IPS-15b (cell line): Measurements from ENCODE around the gene C10orf62.
"Not testable (repeated sequence)": the region's sequence is repeated elsewhere in the genome, so short reads cannot be mapped to it uniquely, and the experiment has no call there.

Source experiments
- H3K27me3 ChIP-seq: one replicate; pipeline ENCODE4 v1.6.1; 2013; ENCODE audit warnings: low read length; ENCODE audit not compliant: control insufficient read depth, insufficient read depth
- H3K36me3 ChIP-seq: one replicate; pipeline ENCODE4 v1.6.1; 2013; ENCODE audit warnings: low read length; ENCODE audit not compliant: control insufficient read depth, insufficient read depth
- H3K4me1 ChIP-seq: one replicate; pipeline ENCODE4 v1.6.1; 2013; ENCODE audit warnings: mild to moderate bottlenecking, low read length; ENCODE audit not compliant: control insufficient read depth, insufficient read depth
- H3K4me3 ChIP-seq: one replicate; pipeline ENCODE4 v1.5.1; 2013; ENCODE audit warnings: low read depth, low read length
- H3K9ac ChIP-seq: one replicate; pipeline ENCODE4 v1.6.1; 2013; ENCODE audit warnings: low read depth, mild to moderate bottlenecking, low read length
- H3K9me3 ChIP-seq: one replicate; pipeline ENCODE4 v1.6.1; 2013; ENCODE audit warnings: mild to moderate bottlenecking, low read length; ENCODE audit not compliant: control insufficient read depth, insufficient read depth

C10orf62 gene

DNA sequence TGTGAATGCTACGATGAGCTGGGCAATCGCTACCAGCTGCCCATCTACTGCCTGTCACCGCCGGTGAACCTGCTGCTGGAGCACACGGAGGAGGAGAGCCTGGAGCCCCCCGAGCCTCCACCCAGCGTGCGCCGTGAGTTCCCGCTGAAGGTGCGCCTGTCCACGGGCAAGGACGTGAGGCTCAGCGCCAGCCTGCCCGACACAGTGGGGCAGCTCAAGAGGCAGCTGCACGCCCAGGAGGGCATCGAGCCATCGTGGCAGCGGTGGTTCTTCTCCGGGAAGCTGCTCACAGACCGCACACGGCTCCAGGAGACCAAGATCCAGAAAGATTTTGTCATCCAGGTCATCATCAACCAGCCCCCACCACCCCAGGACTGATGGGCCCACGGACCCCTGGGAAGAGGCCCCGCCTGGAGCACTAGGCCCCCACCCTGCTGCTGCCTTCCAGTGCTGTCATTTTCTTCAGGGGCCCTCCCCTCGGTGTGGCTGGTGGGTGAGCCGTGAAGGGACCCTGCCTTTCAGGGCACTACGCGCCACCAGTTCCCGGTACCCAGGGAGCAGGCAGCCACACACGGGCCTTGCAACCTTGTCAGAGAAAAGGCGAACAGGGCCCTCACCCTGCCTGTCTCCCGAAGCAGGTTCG lies 19.3 kb upstream of the C10orf62 start:
- Histone ChIP-seq H3K27me3 (no peaks in the 10 kb centered on the region), H3K9ac (no peak overlapping the region), H3K4me1 (no peaks in the 10 kb centered on the region), H3K4me3 (no peak overlapping the region), H3K36me3 (peaks cover 4% of the 10 kb centered on the region), H3K9me3 (no peaks in the 10 kb centered on the region)

- Histone ChIP-seq H3K4me1 (no peaks in the 10 kb centered on the region), H3K9me3 (no peaks in the 10 kb centered on the region), H3K27me3 (no peaks in the 10 kb centered on the region), H3K36me3 (peaks cover 4% of the 10 kb centered on the region), H3K4me3 (no peak overlapping the region), H3K9ac (no peak overlapping the region)
Measured at GRCh38 chr10:97570789-97571471, 18.6 kb upstream of the C10orf62 start.

DNA sequence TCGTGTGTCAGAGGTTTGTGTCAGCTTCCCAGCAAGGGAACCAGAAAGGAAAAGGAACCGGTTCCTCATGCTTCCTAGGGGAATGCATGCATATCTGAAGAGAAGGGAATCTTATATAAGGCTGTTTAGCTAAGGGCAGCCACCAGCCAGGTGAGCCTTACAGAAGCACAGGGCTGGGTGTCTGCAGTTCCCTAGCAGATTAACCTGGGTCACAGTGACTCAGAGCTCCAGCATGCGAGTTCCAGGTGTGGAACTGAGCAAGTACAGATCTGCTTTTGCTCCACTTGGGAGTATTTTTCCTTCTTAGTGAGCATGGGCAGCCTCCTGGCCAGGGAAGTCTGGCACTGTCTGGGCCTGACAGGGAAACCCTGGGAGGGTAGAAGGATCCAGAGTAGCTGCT lies 17.9 kb upstream of the C10orf62 start:
- no peak overlapping the region for H3K4me3 ChIP-seq
- no peaks in the 10 kb centered on the region for H3K9me3 ChIP-seq
- peak overlapping the region; percentile 60 for H3K9ac ChIP-seq

DNA sequence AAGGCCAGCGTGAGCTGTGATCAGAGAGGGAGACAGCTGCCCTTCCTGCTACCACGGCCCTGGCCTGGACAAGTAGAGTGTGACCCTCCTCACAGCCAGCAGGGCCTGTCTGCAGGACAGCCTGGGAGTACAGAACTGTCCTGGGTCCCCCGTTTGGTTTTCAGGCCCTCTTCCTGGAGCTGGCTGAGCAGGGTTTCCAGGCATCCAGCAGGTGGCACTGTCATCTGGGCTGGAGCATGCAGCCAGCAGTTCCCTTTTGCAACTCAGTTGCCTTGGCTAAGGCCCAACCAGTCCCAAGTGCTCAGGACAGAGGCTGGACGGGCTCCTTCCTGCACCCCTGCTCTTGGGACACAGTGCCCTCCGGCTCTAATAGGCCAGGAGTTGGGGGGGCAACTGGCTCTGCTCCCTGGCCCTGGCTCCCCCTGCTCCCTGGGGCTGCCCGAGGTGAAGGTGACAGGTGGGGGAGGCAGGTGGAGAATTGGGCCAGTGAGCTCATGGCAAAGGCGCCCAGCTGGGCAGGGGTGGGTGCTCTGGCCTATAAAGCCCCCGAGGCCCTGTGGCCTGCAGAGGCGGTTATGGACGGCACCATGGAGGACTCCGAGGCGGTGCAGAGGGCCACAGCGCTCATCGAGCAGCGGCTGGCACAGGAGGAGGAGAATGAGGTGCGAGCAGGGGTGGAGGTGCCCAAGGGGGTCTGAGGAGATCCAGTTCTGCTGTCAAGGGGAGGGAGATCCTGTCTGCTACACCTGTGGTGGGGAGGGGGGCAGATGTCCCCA lies 17.1 kb upstream of the C10orf62 start, which contains the start of gene ANKRD2:
TSS of gene ANKRD2 (plus strand) at position 566 of the 776 bp plus-strand sequence. CDS start at position 576, 10 bp downstream.
- no peaks in the 10 kb centered on the region for H3K27me3 ChIP-seq
- H3K4me3 ChIP-seq, result no peak within 1 kb of the TSS
- no peaks in the 10 kb centered on the region for H3K4me1 ChIP-seq
- H3K36me3 ChIP-seq, result peaks cover 4% of the 10 kb centered on the region
- H3K9me3 ChIP-seq, result no peaks in the 10 kb centered on the region
- H3K9ac ChIP-seq, result peak within 1 kb of the TSS; percentile 60

More for the DNA sequence above, 17.9 kb upstream of the C10orf62 start:
- Histone ChIP-seq H3K4me1 (no peaks in the 10 kb centered on the region), H3K36me3 (peaks cover 4% of the 10 kb centered on the region), H3K27me3 (no peaks in the 10 kb centered on the region)

- Histone ChIP-seq H3K27me3 (no peaks in the 10 kb centered on the region), H3K9ac (no peak overlapping the region), H3K4me1 (no peaks in the 10 kb centered on the region), H3K4me3 (no peak overlapping the region), H3K36me3 (peaks cover 4% of the 10 kb centered on the region), H3K9me3 (no peaks in the 10 kb centered on the region)
Measured at GRCh38 chr10:97573021-97573420, 16.5 kb upstream of the C10orf62 start.

- no peaks in the 10 kb centered on the region for H3K4me1 ChIP-seq
- H3K9me3 ChIP-seq, result no peaks in the 10 kb centered on the region
Measured at GRCh38 chr10:97573672-97574071, 15.8 kb upstream of the C10orf62 start.

GRCh38 chr10:97574374-97575126 lies 15.0 kb upstream of the C10orf62 start:
- Histone ChIP-seq H3K9me3 (no peaks in the 10 kb centered on the region), H3K4me1 (no peaks in the 10 kb centered on the region), H3K36me3 (peaks cover 4% of the 10 kb centered on the region), H3K9ac (no peak overlapping the region), H3K4me3 (no peak overlapping the region), H3K27me3 (no peaks in the 10 kb centered on the region)

More at GRCh38 chr10:97573672-97574071, 15.8 kb upstream of the C10orf62 start:
- Histone ChIP-seq H3K4me3 (no peak overlapping the region), H3K36me3 (peaks cover 4% of the 10 kb centered on the region), H3K9ac (no peak overlapping the region), H3K27me3 (no peaks in the 10 kb centered on the region)

- peaks cover 1% of the 10 kb centered on the region for H3K36me3 ChIP-seq
- no peaks in the 10 kb centered on the region for H3K9me3 ChIP-seq
- H3K4me1 ChIP-seq, result no peaks in the 10 kb centered on the region
- no peaks in the 10 kb centered on the region for H3K27me3 ChIP-seq
- no peak overlapping the region for H3K9ac ChIP-seq
- H3K4me3 ChIP-seq, result no peak overlapping the region
Measured at GRCh38 chr10:97575127-97575668, 14.3 kb upstream of the C10orf62 start.

GRCh38 chr10:97576487-97576886 lies 13.0 kb upstream of the C10orf62 start:
- H3K9me3 ChIP-seq, result not testable (repeated sequence)

GRCh38 chr10:97577701-97578100 lies 11.8 kb upstream of the C10orf62 start:
- no peaks in the 10 kb centered on the region for H3K36me3 ChIP-seq
- H3K9ac ChIP-seq, result no peak overlapping the region
- no peaks in the 10 kb centered on the region for H3K4me1 ChIP-seq
- H3K4me3 ChIP-seq, result no peak overlapping the region
- no peaks in the 10 kb centered on the region for H3K27me3 ChIP-seq
- H3K9me3 ChIP-seq, result no peaks in the 10 kb centered on the region

More at GRCh38 chr10:97576487-97576886, 13.0 kb upstream of the C10orf62 start:
- H3K9ac ChIP-seq, H3K4me3 ChIP-seq, H3K36me3 ChIP-seq, H3K4me1 ChIP-seq, H3K27me3 ChIP-seq: not testable (repeated sequence)
